Gastrocnemius medialis (tissue), 4 donors: ENCODE measurements around the gene HSH2D. TPM values are rescaled to one million over a fixed set of nuclear protein-coding genes. Genes with fewer than 3 reads are reported as not detected.

Source experiments
- ATAC-seq, 2 donors: fragments of 150-250 bp; one replicate each; pipeline ENCODE4 v1.9.1; 2016
- DNase-seq, 2 donors: peaks; one replicate each; pipeline ENCODE4 v3.0.0-alpha.2; 2019
- H3K27ac ChIP-seq, 4 donors: fragments of 200-600 bp; sonication (generic); 1 replicate in 1 of 4; 2 replicates in 3 of 4; pipeline ENCODE4 v1.5.1; 2016 to 2018; ENCODE audit warnings: mild to moderate bottlenecking in 2 of 4, moderate library complexity in 1 of 4
- H3K27me3 ChIP-seq, 3 donors: fragments of 200-600 bp; sonication (generic) in 2 of 3; 1 replicate in 1 of 3; 2 replicates in 2 of 3; pipeline versions ENCODE4 v1.5.1 to v1.6.0; 2016 to 2019; ENCODE audit warnings: mild to moderate bottlenecking in 1 of 3, moderate library complexity in 1 of 3
- H3K36me3 ChIP-seq, 2 donors: fragments of 200-600 bp; sonication (generic) in 1 of 2; one replicate each; pipeline ENCODE4 v1.5.1; 2017 to 2018
- H3K4me1 ChIP-seq, 2 donors: fragments of 200-600 bp; sonication (generic) in 1 of 2; one replicate each; pipeline ENCODE4 v1.5.1; 2016 to 2017; ENCODE audit warnings: mild to moderate bottlenecking in 2 of 2
- H3K4me3 ChIP-seq, 4 donors: fragments of 200-600 bp; sonication (generic) in 3 of 4; 1 replicate in 1 of 4; 2 replicates in 3 of 4; pipeline ENCODE4 v1.5.1; 2016 to 2019; ENCODE audit warnings: mild to moderate bottlenecking in 2 of 4
- H3K9me3 ChIP-seq, 3 donors: fragments of 200-600 bp; sonication (generic) in 2 of 3; 1 replicate in 1 of 3; 2 replicates in 2 of 3; pipeline ENCODE4 v1.5.1; 2016 to 2019
- CTCF ChIP-seq, 5 experiments: fragments of 450-650 bp in 3 of 5; fragments of 200-600 bp in 2 of 5; sonication (generic) in 2 of 5; IDR thresholded peaks in 4 of 5; conservative IDR thresholded peaks in 1 of 5; 1 replicate in 4 of 5; 2 replicates in 1 of 5; pipeline ENCODE4 v1.5.1; 2016 to 2019; ENCODE audit warnings: antibody characterized with exemption in 5 of 5, mild to moderate bottlenecking in 3 of 5, moderate library complexity in 3 of 5
- POLR2A ChIP-seq, 2 donors: fragments of 450-650 bp; IDR thresholded peaks; one replicate each; pipeline ENCODE4 v1.6.1; 2017; ENCODE audit warnings: antibody characterized with exemption in 2 of 2, mild to moderate bottlenecking in 2 of 2, moderate library complexity in 2 of 2
- in situ Hi-C, 4 donors: fragments of 200-750 bp; cut with MboI; loops; one replicate each; pipeline versions ENCODE4 v1.15.0 to v1.8.0; 2017; ENCODE audit warnings: low sequenced_read_pairs in 4 of 4
- intact Hi-C: fragments of 100-400 bp; cut with DNase I; formaldehyde crosslinking; loops from one replicate; pipeline ENCODE4 v1.15.1; 2023; ENCODE audit warnings: low total_unique reads
- total RNA-seq, 4 donors: library from RNA; depleted of rRNA; stranded (reverse); fragments of >200 nt; gene quantifications; one replicate each; pipeline versions ENCODE4 v1.1.0 to v1.2.3, GENCODE V29; 2016

The HSH2D gene
- total RNA-seq, 4 donors from 2014 or later = not detected

GRCh38 chr19:16201011-16201391 is 57.5 kb downstream of the HSH2D start:
- Histone ChIP-seq H3K4me1 (peaks cover 20 to 27% of the 10 kb centered on the region in 2 donors), H3K27me3 (no peaks in the 10 kb centered on the region), H3K36me3 (peaks cover 0 to 27% of the 10 kb centered on the region in 2 donors), H3K27ac (no peak overlapping the region), H3K4me3 (no peak overlapping the region), H3K9me3 (no peaks in the 10 kb centered on the region)
- in situ Hi-C loops (loop anchor here in 1 of 4 donors (25.0 kb wide), 1 partner anchor 311 kb away; no protein-coding TSS in a partner anchor), intact Hi-C loops (no loop called here)
- ATAC-seq = no peak
- no peak for DNase-seq
- TF ChIP-seq POLR2A (IDR thresholded peaks at IDR 0.05) (no peak), CTCF (IDR thresholded peaks at IDR 0.05 in 4 of 5, conservative IDR thresholded peaks at IDR 0.05 in 1 of 5) (no peak)

- H3K27ac ChIP-seq = no peak overlapping the region
- ATAC-seq (no peak), DNase-seq (no peak)
- H3K9me3 ChIP-seq = no peaks in the 10 kb centered on the region
- TF ChIP-seq CTCF (IDR thresholded peaks at IDR 0.05 in 4 of 5, conservative IDR thresholded peaks at IDR 0.05 in 1 of 5) (no peak), POLR2A (IDR thresholded peaks at IDR 0.05) (no peak)
- in situ Hi-C loops = loop anchor here in 1 of 4 donors (25.0 kb wide), 1 partner anchor 310 kb away; no protein-coding TSS in a partner anchor
- H3K36me3 ChIP-seq = peaks cover 0 to 37% of the 10 kb centered on the region in 2 donors
- H3K27me3 ChIP-seq = no peaks in the 10 kb centered on the region
- intact Hi-C loops = no loop called here
- peaks cover 12 to 19% of the 10 kb centered on the region in 2 donors for H3K4me1 ChIP-seq
- H3K4me3 ChIP-seq = no peak overlapping the region
Observed at GRCh38 chr19:16202320-16203255, 59.1 kb downstream of the HSH2D start.

GRCh38 chr19:16203256-16204004 is 59.9 kb downstream of the HSH2D start:
- ATAC-seq = no peak
- DNase-seq = no peak
- no peak overlapping the region for H3K27ac ChIP-seq
- H3K36me3 ChIP-seq = peaks cover 0 to 46% of the 10 kb centered on the region in 2 donors
- no peaks in the 10 kb centered on the region for H3K9me3 ChIP-seq
- TF ChIP-seq POLR2A (IDR thresholded peaks at IDR 0.05) (no peak), CTCF (IDR thresholded peaks at IDR 0.05 in 4 of 5, conservative IDR thresholded peaks at IDR 0.05 in 1 of 5) (no peak)
- H3K4me3 ChIP-seq = no peak overlapping the region
- intact Hi-C loops (no loop called here), in situ Hi-C loops (loop anchor here in 1 of 4 donors (25.0 kb wide), 1 partner anchor 309 kb away; no protein-coding TSS in a partner anchor)
- no peaks in the 10 kb centered on the region for H3K27me3 ChIP-seq
- peaks cover 12 to 17% of the 10 kb centered on the region in 2 donors for H3K4me1 ChIP-seq

DNA sequence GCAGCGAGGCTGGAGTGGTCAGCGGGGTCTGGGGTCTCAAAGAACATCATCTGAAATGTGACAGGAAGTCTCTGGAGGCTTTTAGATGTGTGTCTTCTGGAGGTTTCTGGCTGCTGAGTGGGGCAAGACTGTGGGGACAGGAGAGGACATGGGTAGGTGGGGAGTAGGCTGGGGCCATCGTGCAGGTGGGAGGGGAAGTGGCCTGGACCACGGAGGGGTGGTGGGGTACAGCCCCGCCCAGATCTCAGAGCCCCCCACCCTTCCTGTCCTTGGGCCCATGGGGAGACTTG is 60.5 kb downstream of the HSH2D start:
- no peaks in the 10 kb centered on the region for H3K9me3 ChIP-seq
- intact Hi-C loops (no loop called here), in situ Hi-C loops (loop anchor here in 1 of 4 donors (25.0 kb wide), 1 partner anchor 308 kb away; no protein-coding TSS in a partner anchor)
- DNase-seq (no peak), ATAC-seq (no peak)
- H3K27ac ChIP-seq = no peak overlapping the region
- H3K27me3 ChIP-seq = no peaks in the 10 kb centered on the region
- peaks cover 0 to 51% of the 10 kb centered on the region in 2 donors for H3K36me3 ChIP-seq
- peaks cover 8 to 12% of the 10 kb centered on the region in 2 donors for H3K4me1 ChIP-seq
- no peak overlapping the region for H3K4me3 ChIP-seq
- TF ChIP-seq CTCF (IDR thresholded peaks at IDR 0.05 in 4 of 5, conservative IDR thresholded peaks at IDR 0.05 in 1 of 5) (no peak), POLR2A (IDR thresholded peaks at IDR 0.05) (no peak)
